ENCODE data around the gene TMEM269.

TMEM269 gene

DNA sequence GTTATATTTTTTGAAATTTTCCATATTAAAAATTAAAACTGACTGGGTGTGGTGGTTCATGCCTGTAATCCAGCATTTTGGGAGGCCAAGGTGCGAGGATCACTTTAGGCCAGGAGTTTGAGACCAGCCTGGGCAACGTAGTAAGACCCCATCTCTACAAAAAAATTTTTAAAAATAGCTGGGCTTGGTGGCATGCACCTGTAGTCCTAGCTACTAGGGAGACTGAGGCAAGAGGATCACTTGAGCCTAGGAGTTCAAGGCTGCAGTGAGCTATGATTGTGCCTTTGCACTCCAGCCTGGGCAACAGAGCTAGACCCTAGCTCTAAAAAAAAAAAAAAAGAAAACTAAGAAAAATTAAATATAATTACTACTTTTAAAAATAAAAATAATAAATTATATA, 36.9 kb downstream of the TMEM269 start:
- TF ChIP-seq, protein P1, sequence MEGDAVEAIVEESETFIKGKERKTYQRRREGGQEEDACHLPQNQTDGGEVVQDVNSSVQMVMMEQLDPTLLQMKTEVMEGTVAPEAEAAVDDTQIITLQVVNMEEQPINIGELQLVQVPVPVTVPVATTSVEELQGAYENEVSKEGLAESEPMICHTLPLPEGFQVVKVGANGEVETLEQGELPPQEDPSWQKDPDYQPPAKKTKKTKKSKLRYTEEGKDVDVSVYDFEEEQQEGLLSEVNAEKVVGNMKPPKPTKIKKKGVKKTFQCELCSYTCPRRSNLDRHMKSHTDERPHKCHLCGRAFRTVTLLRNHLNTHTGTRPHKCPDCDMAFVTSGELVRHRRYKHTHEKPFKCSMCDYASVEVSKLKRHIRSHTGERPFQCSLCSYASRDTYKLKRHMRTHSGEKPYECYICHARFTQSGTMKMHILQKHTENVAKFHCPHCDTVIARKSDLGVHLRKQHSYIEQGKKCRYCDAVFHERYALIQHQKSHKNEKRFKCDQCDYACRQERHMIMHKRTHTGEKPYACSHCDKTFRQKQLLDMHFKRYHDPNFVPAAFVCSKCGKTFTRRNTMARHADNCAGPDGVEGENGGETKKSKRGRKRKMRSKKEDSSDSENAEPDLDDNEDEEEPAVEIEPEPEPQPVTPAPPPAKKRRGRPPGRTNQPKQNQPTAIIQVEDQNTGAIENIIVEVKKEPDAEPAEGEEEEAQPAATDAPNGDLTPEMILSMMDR (IDR thresholded peaks at IDR 0.05), result no peak

DNA sequence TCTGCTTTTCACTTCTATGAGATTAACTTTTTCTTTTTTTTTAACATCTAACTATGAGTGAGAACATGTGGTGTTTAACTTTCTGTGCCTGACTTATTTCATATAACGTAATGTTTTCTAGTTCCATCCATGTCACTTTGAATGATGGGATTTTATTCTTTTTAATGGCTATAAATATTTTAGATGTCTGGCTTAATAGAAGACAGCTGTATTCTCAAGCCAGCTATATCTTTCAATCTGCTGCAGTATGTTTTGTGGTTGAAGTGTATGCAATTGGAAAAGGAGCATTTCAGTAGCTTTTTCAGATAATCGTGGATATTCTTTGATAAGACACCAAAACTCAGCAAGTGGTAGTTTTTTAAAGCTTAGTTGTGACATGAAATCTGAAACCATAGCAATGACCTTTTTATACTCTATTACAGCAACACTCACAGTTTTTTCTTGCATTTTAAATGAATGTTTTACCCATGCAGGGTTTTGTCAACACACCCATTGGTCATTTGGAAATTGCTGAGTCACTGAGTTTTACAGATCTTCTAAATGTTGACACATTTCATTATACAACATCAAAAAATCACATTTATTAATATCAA, 38.1 kb downstream of the TMEM269 start:
- TF ChIP-seq, protein P1 (IDR thresholded peaks at IDR 0.05), result no peak

DNA sequence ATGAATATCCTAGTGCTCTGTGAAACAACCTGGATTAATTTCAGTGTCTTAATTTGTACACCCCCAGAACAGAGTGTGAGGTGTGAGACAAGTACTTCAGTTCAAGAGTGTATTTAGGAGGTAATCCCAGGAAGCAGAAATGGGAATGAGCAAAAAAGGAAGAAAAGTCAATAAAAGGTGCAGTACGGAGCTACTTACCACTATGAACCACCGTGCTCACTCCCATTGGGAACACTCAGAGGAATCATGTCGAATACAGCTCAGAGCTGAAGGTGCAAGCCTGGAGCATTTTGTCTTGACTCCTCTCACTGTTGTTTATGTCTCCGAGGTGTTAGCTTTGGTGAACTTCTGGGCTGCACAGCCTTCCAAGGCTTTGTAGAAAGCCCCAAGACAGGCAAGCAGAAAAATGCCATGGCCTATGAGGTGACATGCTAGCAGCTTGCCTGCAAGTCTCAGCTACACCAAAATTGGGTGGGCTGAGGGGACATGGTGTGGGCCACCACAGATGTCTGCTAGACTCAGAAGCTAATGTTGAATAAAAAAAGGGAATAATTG, 39.8 kb downstream of the TMEM269 start:
- TF ChIP-seq, protein P1 (IDR thresholded peaks at IDR 0.05), result no peak

DNA sequence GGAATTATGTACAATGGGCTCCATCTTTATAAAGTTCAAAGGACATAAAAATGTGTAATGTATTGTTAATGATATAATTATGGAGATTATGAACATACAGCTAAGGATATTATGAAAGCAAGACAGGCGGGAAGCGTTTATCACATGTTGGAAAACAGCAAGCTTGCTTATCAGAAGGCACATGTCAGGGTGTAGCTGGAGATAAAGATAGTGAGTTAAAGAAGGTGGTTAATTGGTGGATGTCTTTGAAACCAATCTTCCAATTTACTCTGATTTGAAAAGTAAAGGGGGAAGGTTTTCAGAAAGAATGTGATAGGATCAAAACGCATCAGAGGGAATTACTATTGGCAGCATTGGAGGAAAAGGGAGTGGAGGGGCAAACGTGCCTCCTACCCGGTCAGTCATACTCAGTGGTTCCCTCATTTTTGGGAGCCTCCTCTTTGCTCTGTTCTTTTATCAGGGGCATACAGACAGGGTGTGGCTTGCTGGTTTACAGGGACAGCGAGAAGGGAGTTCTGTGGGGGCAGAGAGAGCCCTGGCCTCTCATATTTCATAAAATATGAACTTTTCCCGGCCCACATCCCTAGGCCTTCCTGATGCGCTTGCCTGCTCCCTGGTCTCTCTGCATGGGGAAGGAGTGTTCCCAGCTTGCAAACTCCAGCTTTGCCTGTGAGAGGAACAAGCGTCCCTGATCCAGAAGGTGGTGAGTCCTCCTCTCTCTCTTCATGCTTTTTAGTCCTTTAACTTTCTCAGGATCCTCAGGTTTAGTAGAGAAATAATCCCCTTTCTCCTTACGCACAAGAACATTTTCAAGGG, 40.5 kb downstream of the TMEM269 start:
- TF ChIP-seq, protein P1 (IDR thresholded peaks at IDR 0.05), result no peak

DNA sequence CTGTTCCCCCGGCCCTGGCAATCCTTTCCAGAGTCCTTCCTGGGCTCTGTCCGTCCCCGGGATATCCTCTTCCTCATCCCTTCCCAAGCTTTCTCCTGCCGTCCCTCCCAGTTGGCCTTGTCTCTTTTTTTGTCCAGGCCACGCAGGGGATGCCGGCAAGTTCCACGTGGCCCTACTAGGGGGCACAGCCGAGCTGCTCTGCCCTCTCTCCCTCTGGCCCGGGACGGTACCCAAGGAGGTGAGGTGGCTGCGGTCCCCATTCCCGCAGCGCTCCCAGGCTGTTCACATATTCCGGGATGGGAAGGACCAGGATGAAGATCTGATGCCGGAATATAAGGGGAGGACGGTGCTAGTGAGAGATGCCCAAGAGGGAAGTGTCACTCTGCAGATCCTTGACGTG, 45.8 kb downstream of the TMEM269 start:
- TF ChIP-seq, protein P1 (IDR thresholded peaks at IDR 0.05), result no peak

DNA sequence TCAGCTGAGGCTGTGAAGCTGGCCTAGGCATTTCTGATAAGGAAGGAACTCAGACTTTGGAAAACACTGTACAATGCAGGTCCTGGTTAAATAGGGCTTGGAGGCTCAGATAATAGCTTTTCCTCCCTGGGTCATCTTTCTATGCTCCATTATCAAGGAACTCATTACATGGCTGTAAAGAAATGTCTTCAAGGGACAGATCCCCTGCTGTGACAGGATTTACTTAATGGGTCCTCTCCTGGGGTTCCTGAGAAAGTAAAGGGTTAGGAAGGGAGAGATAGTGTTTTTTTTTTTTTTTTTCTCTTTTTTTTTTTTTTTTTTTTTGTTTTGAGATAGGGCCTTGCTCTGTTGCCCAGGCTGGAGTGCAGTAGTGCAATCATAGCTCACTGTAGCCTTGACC, 46.5 kb downstream of the TMEM269 start:
- TF ChIP-seq, protein P1 (IDR thresholded peaks at IDR 0.05), result no peak

DNA sequence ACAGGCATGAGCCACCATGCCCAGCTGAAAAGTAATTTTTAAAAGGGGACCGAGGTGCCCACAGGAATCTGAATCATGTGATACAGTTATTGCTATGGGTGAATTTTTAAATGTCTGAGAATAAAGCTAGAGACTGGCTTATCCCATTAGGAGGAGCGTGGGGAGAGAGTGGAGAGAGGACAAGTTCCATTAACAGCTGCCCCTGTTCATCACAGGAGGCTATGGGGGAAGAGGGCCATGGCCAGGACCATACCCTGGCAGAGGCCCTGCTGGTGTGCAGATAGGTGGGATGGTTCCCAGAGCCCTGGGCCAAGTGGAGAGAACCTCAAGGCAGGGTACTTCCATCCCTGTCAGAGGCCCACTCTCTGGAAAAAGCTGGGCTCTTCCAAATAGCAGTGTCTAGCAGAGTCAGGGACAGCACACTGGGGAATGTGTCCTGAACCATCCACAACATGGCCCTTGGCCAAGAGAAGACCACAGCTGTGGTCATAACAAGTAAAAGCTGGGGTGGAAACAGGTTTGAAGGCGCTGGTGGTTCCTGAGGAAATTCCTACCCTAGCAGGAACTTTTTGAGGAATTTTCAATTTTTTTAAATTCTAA, 48.0 kb downstream of the TMEM269 start:
- TF ChIP-seq, protein P1 (IDR thresholded peaks at IDR 0.05), result no peak
